ENCODE results near the gene CTH. TPM values are rescaled to one million over a fixed set of nuclear protein-coding genes. Genes with fewer than 3 reads are reported as not detected.

Gene CTH
- total and polyA plus RNA-seq, 8 donors: 6.5 to 10.3 (median 8.1) TPM

Other genes starting within 250 kb of the CTH start
- gene LRRC40, start 205.7 kb upstream of the CTH start, total RNA-seq: 10 to 100 TPM; 12.0 to 12.5 TPM
- 10 to 100 TPM; 18.5 to 28.8 (median 25.8) TPM for gene LRRC40, start 205.7 kb upstream of the CTH start, polyA plus RNA-seq (ENCODE audit: insufficient read length in 6 of 6)
- gene SRSF11, start 189.9 kb upstream of the CTH start, total RNA-seq: 100 to 1,000 TPM in 1 of 2 donors, 10 to 100 TPM in 1; 99.1 to 118 TPM
- 100 to 1,000 TPM; 411 to 504 (median 480) TPM for gene SRSF11, start 189.9 kb upstream of the CTH start, polyA plus RNA-seq (ENCODE audit: insufficient read length in 6 of 6)
- 10 to 100 TPM; 19.1 to 19.5 TPM for gene ANKRD13C, start 56.5 kb upstream of the CTH start, total RNA-seq
- 10 to 100 TPM; 23.3 to 31.0 (median 27.9) TPM for gene ANKRD13C, start 56.5 kb upstream of the CTH start, polyA plus RNA-seq (ENCODE audit: insufficient read length in 6 of 6)